GM12864 (cell line): ENCODE results near the gene RAI1.

Experiments
- DNase-seq: peaks from one replicate; pipeline ENCODE4 v3.0.0-alpha.2; 2011; ENCODE audit warnings: low read depth
- H3K4me3 ChIP-seq: 2 replicates; pipeline ENCODE4 v1.5.1; 2011; ENCODE audit warnings: mild to moderate bottlenecking, low read depth, low read length, control low read depth
- TF ChIP-seq, protein P1 (sequence below): IDR thresholded peaks from 2 replicates; pipeline ENCODE4 v1.5.1; 2011; ENCODE audit warnings: low read depth, mild to moderate bottlenecking, moderate library complexity, low read length, control low read depth, inconsistent platforms; ENCODE audit errors: missing control alignments

RAI1 gene

GRCh38 chr17:17809531-17810083 is 128.3 kb downstream of the RAI1 start:
- TF ChIP-seq, protein P1, sequence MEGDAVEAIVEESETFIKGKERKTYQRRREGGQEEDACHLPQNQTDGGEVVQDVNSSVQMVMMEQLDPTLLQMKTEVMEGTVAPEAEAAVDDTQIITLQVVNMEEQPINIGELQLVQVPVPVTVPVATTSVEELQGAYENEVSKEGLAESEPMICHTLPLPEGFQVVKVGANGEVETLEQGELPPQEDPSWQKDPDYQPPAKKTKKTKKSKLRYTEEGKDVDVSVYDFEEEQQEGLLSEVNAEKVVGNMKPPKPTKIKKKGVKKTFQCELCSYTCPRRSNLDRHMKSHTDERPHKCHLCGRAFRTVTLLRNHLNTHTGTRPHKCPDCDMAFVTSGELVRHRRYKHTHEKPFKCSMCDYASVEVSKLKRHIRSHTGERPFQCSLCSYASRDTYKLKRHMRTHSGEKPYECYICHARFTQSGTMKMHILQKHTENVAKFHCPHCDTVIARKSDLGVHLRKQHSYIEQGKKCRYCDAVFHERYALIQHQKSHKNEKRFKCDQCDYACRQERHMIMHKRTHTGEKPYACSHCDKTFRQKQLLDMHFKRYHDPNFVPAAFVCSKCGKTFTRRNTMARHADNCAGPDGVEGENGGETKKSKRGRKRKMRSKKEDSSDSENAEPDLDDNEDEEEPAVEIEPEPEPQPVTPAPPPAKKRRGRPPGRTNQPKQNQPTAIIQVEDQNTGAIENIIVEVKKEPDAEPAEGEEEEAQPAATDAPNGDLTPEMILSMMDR, result no peak
- no peak for DNase-seq
- no peak overlapping the region for H3K4me3 ChIP-seq

GRCh38 chr17:17810084-17810894 is 129.0 kb downstream of the RAI1 start:
- DNase-seq, result no peak
- no peak overlapping the region for H3K4me3 ChIP-seq
- TF ChIP-seq, protein P1, result no peak

DNA sequence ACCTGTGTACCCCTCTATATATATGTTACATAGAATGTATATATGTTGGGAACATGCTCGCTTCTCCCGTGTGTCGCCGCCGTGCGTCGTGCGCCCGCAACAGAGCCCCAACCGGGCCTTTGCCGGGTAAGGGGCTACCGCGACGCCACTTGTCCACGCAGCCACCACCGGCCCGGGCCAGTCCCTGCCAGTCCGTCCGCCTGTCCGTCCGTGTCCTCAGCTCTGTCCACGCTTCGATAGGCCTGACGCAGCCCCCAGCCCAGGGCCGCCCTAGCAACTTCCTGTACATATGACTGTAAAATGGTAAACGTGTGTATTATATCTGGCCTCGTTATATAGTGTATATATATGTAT is 129.6 kb downstream of the RAI1 start:
- H3K4me3 ChIP-seq, result no peak overlapping the region
- DNase-seq, result no peak
- TF ChIP-seq, protein P1, result no peak

DNA sequence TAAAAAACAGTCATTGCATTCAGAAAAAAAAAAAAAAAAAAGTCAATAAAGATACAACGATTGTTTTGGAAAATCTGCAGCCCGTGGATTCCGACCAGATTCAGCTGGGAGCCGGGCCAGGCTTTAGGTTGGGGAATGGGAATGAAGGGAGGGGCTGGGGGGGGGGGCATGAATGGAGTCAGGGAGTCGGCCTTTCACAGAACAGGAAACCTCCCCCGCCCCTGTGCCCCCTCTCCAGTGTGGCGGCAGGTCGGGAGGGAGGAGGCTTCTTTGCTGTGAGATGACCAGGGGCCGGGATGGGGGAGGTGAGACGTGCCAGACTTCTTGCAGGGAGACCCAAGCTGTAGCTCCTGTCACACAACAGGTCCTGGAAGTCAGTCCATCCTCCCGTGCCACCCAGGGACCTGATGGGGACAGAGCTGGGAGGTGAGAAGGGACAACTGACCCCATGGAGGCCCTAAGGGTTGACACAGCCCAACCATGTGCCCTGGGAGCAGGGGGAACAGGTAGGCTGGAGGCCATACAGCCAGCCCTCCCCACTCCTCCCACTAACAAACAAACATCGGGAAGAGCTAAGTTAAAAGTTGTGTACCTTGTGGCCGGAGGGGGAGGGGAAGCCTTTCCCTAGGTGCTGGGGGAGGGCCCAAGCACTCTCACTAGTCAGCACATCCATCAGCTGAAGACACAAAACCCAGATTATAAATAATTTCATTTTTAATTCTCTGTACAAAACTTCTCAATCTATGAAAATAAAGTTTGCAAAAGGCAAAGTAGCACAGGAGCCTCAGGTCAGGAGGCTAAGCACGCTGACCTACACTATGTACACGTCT is 130.3 kb downstream of the RAI1 start:
- no peak for DNase-seq
- no peak overlapping the region for H3K4me3 ChIP-seq
- TF ChIP-seq, protein P1, result no peak

GRCh38 chr17:17812211-17813054 is 131.2 kb downstream of the RAI1 start:
- DNase-seq, result no peak
- TF ChIP-seq, protein P1, result peak; percentile 98
- no peak overlapping the region for H3K4me3 ChIP-seq

DNA sequence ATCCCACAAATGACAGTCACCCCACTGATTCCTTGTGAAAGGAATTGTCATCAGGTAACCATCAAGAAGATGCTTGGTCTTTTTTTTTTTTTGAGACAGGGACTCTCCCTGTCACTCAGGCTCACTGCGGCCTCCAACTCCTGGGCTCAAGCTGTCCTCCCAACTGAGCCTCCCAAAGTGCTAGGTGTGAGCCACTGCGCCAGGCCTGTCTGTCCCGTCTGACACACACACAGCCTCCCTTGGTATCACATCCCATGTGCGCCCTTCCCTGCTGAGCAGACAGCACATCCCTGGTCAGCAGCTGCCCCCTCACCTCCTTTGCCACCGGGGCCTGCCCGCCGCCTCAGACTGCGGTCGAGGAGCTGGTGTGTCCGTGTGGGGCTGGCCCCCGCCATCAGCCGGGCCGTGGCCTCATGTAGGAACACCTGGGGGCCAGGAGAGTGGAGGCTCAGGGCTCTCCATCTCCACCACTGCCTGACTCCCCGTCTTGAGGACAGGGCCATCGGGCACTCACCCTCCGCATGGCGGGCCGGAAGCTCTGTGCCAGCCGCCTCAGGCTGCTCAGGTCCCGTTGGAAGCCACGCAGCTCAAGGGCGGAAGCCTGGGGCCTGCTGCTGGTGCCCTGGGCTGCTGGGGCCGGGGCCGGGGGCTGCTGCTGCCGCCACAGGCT is 131.9 kb downstream of the RAI1 start:
- no peak for DNase-seq
- no peak overlapping the region for H3K4me3 ChIP-seq
- TF ChIP-seq, protein P1, result no peak
